NCI-H446 treated with DMSO at 0.1 percent for 48 hours (cell line): Measurements from ENCODE around the gene LRMDA.
A peak's percentile ranks its signal among the peaks of the same experiment; 100 is the strongest.

ENCODE experiments used
- DNase-seq: peaks from one replicate; lab custom pipeline; 2025; lab: John Stamatoyannopoulos, UW

LRMDA gene

GRCh38 chr10:76086761-76087639 lies 655.6 kb downstream of the LRMDA start:
- DNase-seq, result peak; percentile 59

GRCh38 chr10:76088008-76088407 lies 656.6 kb downstream of the LRMDA start:
- DNase-seq, result no peak

GRCh38 chr10:76088980-76089379 lies 657.6 kb downstream of the LRMDA start:
- DNase-seq, result no peak

GRCh38 chr10:76089556-76090180 lies 658.2 kb downstream of the LRMDA start:
- no peak for DNase-seq

GRCh38 chr10:76091926-76092325 lies 660.5 kb downstream of the LRMDA start:
- DNase-seq, result no peak

GRCh38 chr10:76106611-76107010 lies 675.2 kb downstream of the LRMDA start:
- no peak for DNase-seq

- DNase-seq, result no peak
Observed at GRCh38 chr10:76108563-76109359, 677.3 kb downstream of the LRMDA start.

- DNase-seq, result no peak
Observed at GRCh38 chr10:76111404-76111803, 680.0 kb downstream of the LRMDA start.

GRCh38 chr10:76111986-76112825 lies 680.8 kb downstream of the LRMDA start:
- DNase-seq, result no peak

- no peak for DNase-seq
Observed at GRCh38 chr10:76112826-76113150, 681.4 kb downstream of the LRMDA start.

- DNase-seq, result peak; percentile 68
Observed at GRCh38 chr10:76113952-76114351, 682.5 kb downstream of the LRMDA start.

- no peak for DNase-seq
Observed at GRCh38 chr10:76114581-76115001, 683.2 kb downstream of the LRMDA start.

GRCh38 chr10:76115131-76115470 lies 683.7 kb downstream of the LRMDA start:
- no peak for DNase-seq

- DNase-seq, result no peak
Observed at GRCh38 chr10:76115471-76116155, 684.2 kb downstream of the LRMDA start.

- DNase-seq, result no peak
Observed at GRCh38 chr10:76116523-76116922, 685.1 kb downstream of the LRMDA start.

GRCh38 chr10:76117949-76118348 lies 686.5 kb downstream of the LRMDA start:
- DNase-seq, result no peak

- no peak for DNase-seq
Observed at GRCh38 chr10:76119036-76119435, 687.6 kb downstream of the LRMDA start.

- DNase-seq, result no peak
Observed at GRCh38 chr10:76119515-76119914, 688.1 kb downstream of the LRMDA start.

GRCh38 chr10:76122056-76122455 lies 690.6 kb downstream of the LRMDA start:
- no peak for DNase-seq

- DNase-seq, result no peak
Observed at GRCh38 chr10:76124280-76124679, 692.9 kb downstream of the LRMDA start.

GRCh38 chr10:76125900-76126299 lies 694.5 kb downstream of the LRMDA start:
- DNase-seq, result no peak
